Inflammatory macrophage (primary cell): ENCODE data around the gene GPR22.

Experiments
- DNase-seq, 2 donors: peaks; one replicate each; pipeline ENCODE4 v3.0.0-alpha.2; 2020 to 2022

The GPR22 gene

GRCh38 chr7:107480932-107481331 lies 11.1 kb downstream of the GPR22 start:
- DNase-seq, result no peak

GRCh38 chr7:107482571-107482970 lies 12.7 kb downstream of the GPR22 start:
- DNase-seq, result no peak

GRCh38 chr7:107486041-107486440 lies 16.2 kb downstream of the GPR22 start:
- no peak for DNase-seq

DNA sequence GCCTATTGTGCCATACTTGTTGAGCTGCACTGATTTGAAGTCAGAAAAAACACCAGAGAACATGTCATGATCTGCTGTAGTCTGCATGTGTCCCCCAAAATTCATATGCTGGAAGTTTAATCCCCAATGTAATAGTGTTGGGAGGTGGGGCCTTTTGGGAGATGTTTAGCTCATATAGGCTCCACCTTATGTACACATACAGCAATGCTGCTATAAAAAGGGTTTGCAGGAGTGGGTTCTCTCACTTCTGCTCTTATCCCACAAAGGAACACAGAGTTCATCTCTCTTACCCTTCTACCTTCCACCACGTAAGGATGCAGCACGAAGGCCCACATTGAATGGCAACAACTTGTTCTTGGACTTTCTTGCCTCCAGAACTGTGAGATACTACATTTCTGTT lies 23.0 kb downstream of the GPR22 start:
- no peak for DNase-seq

GRCh38 chr7:107494315-107494751 lies 24.5 kb downstream of the GPR22 start:
- DNase-seq, result no peak

DNA sequence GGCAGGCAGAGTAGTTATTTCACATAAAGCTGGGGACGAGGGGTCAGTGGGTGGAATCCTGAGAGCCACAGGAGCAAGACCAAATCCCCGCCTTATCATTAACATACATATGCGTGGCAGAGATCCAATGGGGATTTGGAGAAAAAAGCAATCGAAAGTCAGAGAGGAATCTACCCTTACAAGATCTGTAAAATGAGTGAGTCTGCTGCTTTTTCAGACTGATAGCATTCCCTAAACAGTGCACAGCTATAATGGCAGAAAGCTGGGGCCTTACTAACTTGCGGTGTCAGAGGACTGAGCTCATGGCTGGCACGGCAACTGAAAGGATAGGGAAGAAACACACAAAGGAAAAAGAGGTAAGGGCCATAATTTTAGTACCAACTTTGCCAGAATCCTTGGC lies 25.0 kb downstream of the GPR22 start:
- no peak for DNase-seq

DNA sequence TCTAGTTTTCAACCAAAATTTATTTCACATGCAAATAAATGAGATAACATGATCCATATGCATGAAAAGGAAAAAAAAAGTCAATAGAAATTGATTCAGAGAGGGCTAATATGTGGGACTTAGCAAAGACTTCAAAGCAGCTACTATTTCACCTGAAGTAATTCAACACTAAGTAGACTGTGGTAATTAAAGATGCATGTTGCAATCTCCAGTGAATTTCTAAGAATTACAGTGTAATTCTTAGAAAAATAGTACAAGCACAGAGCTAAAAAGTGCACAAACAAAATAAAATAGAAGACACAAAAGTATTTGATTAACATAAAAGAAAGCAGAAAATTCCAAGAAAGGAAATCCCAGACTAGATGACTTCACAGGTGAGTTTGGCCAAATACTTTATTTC lies 25.7 kb downstream of the GPR22 start:
- DNase-seq, result no peak

- DNase-seq, result no peak
Measured at GRCh38 chr7:107499731-107500130, 29.9 kb downstream of the GPR22 start.

DNA sequence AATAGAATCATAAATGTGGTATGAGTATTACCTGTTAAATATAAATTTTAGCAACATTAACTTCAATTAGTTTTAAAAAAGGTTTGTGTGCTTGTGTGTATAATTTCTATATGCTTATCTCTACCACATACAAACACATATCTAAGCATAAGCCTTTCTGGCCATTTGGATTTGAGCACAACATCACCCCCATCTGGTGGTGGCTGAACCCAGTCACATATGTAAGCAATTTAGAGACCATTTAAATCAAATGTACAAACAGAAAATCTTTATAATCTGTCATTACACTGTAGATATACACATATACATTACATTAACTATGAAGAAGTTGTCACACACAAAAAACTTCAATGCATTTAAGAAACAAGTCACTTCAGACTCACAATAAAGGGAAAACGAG lies 31.7 kb downstream of the GPR22 start:
- peak; percentile 21 to 49 for DNase-seq

GRCh38 chr7:107502154-107502553 lies 32.3 kb downstream of the GPR22 start:
- DNase-seq, result no peak

- DNase-seq, result no peak
Measured at GRCh38 chr7:107502797-107503196, 32.9 kb downstream of the GPR22 start.

- DNase-seq, result no peak
Measured at GRCh38 chr7:107503687-107504086, 33.8 kb downstream of the GPR22 start.

DNA sequence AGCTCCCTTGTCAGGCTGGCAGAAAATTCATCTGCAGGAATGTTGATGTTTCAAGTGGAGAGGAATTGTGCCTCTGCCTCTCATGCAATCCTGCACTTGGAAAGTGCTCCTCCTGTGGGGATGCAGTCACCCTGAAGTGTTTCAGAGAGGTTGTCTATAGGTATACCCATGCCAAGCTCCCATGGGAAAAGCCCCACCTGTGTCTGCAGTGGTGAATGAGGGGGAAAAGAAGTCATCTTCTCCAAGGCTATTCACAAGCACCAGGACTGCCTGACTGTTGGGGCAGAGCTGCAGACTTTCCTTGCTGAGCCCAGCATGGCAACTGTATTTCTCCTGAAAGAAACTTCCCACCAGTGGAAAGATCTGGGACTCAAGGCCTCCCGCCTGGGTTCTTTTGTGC lies 35.5 kb downstream of the GPR22 start:
- no peak for DNase-seq

- DNase-seq, result no peak
Measured at GRCh38 chr7:107505997-107506673, 36.3 kb downstream of the GPR22 start.

DNA sequence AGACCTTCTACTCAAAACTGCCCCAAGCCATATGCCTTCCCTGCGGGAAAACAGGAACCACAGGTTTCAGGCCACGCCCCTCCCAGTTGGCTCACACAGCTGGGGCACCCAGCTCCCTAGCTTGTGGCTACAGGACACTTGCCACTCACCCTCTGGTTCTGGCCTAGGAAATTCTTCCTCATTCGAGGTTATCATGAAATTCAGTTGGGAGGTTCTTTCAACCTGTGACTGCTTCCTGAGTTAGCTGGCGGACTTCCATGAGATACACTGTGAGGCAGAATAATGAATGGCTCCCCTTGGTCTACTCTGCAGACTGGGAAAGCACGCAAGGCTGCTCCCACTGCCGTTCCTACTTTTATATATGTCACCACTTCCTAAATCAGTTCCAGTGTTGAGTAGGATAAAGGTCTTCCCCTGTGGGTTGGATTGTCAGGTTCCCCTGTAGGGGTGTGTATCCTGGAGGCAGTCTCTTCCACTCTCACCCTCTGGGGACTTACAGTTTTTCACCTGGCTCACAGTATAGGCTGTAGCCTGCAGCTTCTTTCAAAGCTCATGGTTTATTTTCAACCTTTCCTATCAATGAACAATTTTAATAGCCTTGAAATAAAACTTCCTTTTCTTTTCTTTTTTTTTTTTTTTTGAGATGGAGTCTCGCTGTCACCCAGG lies 37.0 kb downstream of the GPR22 start:
- DNase-seq, result peak; percentile 82 to 87
